Breast epithelium (tissue), 4 donors: Measurements from ENCODE around the gene TMEM150B. TPM values are rescaled to one million over a fixed set of nuclear protein-coding genes. Genes with fewer than 3 reads are reported as not detected.

ENCODE experiments used
- DNase-seq, 2 donors: peaks; one replicate each; pipeline ENCODE4 v3.0.0-alpha.2; 2019; ENCODE audit warnings: low spot score in 2 of 2
- H3K27ac ChIP-seq, 2 donors: fragments of 200-600 bp; sonication (generic) in 1 of 2; one replicate each; pipeline ENCODE4 v1.5.1; 2016 to 2019; ENCODE audit warnings: mild to moderate bottlenecking in 1 of 2
- H3K27me3 ChIP-seq, 2 donors: fragments of 200-600 bp; sonication (generic) in 1 of 2; one replicate each; pipeline versions ENCODE4 v1.5.1 to v1.6.0; 2017 to 2019; ENCODE audit warnings: control low read depth in 1 of 2, mild to moderate bottlenecking in 1 of 2
- H3K36me3 ChIP-seq: fragments of 200-600 bp; one replicate; pipeline ENCODE4 v1.5.1; 2019
- H3K4me1 ChIP-seq, 2 donors: fragments of 200-600 bp; sonication (generic); one replicate each; pipeline ENCODE4 v1.5.1; 2016 to 2019; ENCODE audit warnings: control low read depth in 1 of 2
- H3K4me3 ChIP-seq, 3 donors: fragments of 200-600 bp; sonication (generic); 1 replicate in 2 of 3; 2 replicates in 1 of 3; pipeline ENCODE4 v1.5.1; 2016 to 2019; ENCODE audit warnings: mild to moderate bottlenecking in 3 of 3, moderate library complexity in 2 of 3
- H3K9me3 ChIP-seq, 2 donors: fragments of 200-600 bp; sonication (generic) in 1 of 2; one replicate each; pipeline ENCODE4 v1.5.1; 2016 to 2019; ENCODE audit warnings: control low read depth in 1 of 2
- CTCF ChIP-seq, 3 donors: fragments of 450-650 bp; IDR thresholded peaks; one replicate each; pipeline ENCODE4 v1.5.1; 2016 to 2017; ENCODE audit warnings: antibody characterized with exemption in 3 of 3, mild to moderate bottlenecking in 3 of 3, moderate library complexity in 3 of 3
- POLR2A ChIP-seq: fragments of 450-650 bp; IDR thresholded peaks from one replicate; pipeline ENCODE4 v1.6.1; 2016; ENCODE audit warnings: antibody characterized with exemption, mild to moderate bottlenecking, moderate library complexity
- POLR2AphosphoS5 ChIP-seq, 3 donors: sonication (generic); formaldehyde crosslinking; IDR thresholded peaks; one replicate each; pipeline ENCODE4 v1.6.1; 2017; ENCODE audit warnings: antibody characterized with exemption in 3 of 3
- intact Hi-C: fragments of 100-400 bp; cut with DNase I; formaldehyde crosslinking; loops from one replicate; pipeline ENCODE4 v1.15.1; 2023; ENCODE audit warnings: low total_unique reads
- total RNA-seq, 3 donors: library from RNA; depleted of rRNA; stranded (reverse); fragments of >200 nt; gene quantifications; one replicate each; pipeline ENCODE4 v1.1.0, GENCODE V29; 2016

TMEM150B gene
- total RNA-seq, 3 donors from 2014 or later = 1.6 to 11.8 (median 3.1) TPM

- Histone ChIP-seq H3K4me3 (no peak overlapping the region), H3K27me3 (no peaks in the 10 kb centered on the region), H3K4me1 (no peaks in the 10 kb centered on the region), H3K27ac (no peak overlapping the region), H3K36me3 (no peaks in the 10 kb centered on the region), H3K9me3 (no peaks in the 10 kb centered on the region)
- DNase-seq = no peak
- TF ChIP-seq CTCF (IDR thresholded peaks at IDR 0.05) = no peak
- no peak for TF ChIP-seq POLR2AphosphoS5 (IDR thresholded peaks at IDR 0.05)
- no peak for TF ChIP-seq POLR2A
- intact Hi-C loops = no loop called here
These were observed 15.7 kb downstream of the TMEM150B start for GRCh38 chr19:55309448-55309847.

DNA sequence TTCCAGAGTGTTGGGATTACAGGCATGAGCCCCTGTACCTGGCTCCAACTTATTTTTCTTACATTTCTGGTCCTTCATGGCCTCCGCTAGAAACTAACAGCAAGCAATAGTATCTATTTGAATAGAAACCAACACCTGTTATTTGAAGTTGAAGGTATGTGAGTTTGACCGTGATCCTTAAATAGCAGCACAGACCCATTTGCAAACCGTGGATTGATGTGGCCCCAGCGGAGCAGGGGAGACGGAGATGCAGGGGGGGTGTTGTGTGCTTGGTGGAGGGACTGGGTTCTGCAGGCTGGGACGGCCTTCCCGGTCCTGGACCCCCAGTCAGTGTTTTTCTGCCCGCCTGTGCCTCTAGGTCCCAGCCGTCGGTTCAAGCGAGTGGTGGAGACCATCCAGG lies 16.9 kb downstream of the TMEM150B start:
- Histone ChIP-seq H3K4me1 (no peaks in the 10 kb centered on the region), H3K9me3 (no peaks in the 10 kb centered on the region), H3K27me3 (no peaks in the 10 kb centered on the region), H3K27ac (no peak overlapping the region), H3K4me3 (no peak overlapping the region), H3K36me3 (no peaks in the 10 kb centered on the region)
- TF ChIP-seq CTCF (IDR thresholded peaks at IDR 0.05) (no peak), POLR2AphosphoS5 (IDR thresholded peaks at IDR 0.05) (no peak), POLR2A (no peak)
- DNase-seq = no peak
- intact Hi-C loops = no loop called here

DNA sequence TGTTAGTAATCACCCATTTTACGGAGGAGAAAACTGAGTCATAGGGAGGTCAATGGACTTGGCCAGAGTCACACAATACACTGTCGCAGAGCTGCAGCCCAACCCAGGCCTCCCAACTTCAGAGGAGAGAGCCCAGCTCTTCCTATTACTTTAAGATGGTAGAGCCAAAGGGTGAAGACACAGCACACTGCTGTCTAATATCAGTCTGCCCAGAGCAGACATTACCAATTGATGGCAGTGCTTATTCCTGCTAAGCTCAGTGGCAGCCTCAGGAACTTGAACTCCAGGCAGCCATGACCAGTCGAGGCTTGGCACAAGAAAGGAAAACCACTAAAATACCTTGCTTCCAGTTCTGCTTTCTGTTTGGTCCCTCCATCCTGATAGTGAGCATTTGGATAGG lies 18.4 kb downstream of the TMEM150B start:
- Histone ChIP-seq H3K27ac (no peak overlapping the region), H3K4me1 (no peaks in the 10 kb centered on the region), H3K27me3 (no peaks in the 10 kb centered on the region), H3K36me3 (no peaks in the 10 kb centered on the region), H3K9me3 (no peaks in the 10 kb centered on the region), H3K4me3 (no peak overlapping the region)
- intact Hi-C loops = loop anchor here (1.0 kb wide), 1 partner anchor 76 kb away; no protein-coding TSS in a partner anchor
- no peak for DNase-seq
- TF ChIP-seq CTCF (IDR thresholded peaks at IDR 0.05) (no peak), POLR2A (no peak), POLR2AphosphoS5 (IDR thresholded peaks at IDR 0.05) (no peak)

- Histone ChIP-seq H3K27ac (no peak overlapping the region), H3K27me3 (no peaks in the 10 kb centered on the region), H3K4me3 (no peak overlapping the region), H3K36me3 (no peaks in the 10 kb centered on the region), H3K4me1 (no peaks in the 10 kb centered on the region), H3K9me3 (no peaks in the 10 kb centered on the region)
- no peak for DNase-seq
- no peak for TF ChIP-seq POLR2A
- TF ChIP-seq CTCF (IDR thresholded peaks at IDR 0.05) = no peak
- intact Hi-C loops = loop anchor here (1.0 kb wide), 1 partner anchor 76 kb away; no protein-coding TSS in a partner anchor
These were observed 19.1 kb downstream of the TMEM150B start for GRCh38 chr19:55305983-55306562.

- H3K9me3 ChIP-seq = no peaks in the 10 kb centered on the region
- H3K27ac ChIP-seq = no peak overlapping the region
- H3K4me3 ChIP-seq = no peak overlapping the region
- TF ChIP-seq CTCF (IDR thresholded peaks at IDR 0.05) (no peak), POLR2A (no peak), POLR2AphosphoS5 (IDR thresholded peaks at IDR 0.05) (no peak)
- H3K36me3 ChIP-seq = no peaks in the 10 kb centered on the region
- H3K4me1 ChIP-seq = no peaks in the 10 kb centered on the region
- H3K27me3 ChIP-seq = no peaks in the 10 kb centered on the region
- DNase-seq = no peak
- intact Hi-C loops = no loop called here
These were observed 19.6 kb downstream of the TMEM150B start for GRCh38 chr19:55305491-55305890.
